ENCODE data around the gene FKBP15.
"Not testable (repeated sequence)": the region's sequence is repeated elsewhere in the genome, so short reads cannot be mapped to it uniquely, and the experiment has no call there.

The FKBP15 gene

GRCh38 chr9:113148781-113149510, 72.1 kb downstream of the FKBP15 start:
- DNase-seq = no peak

GRCh38 chr9:113148372-113148705, 72.7 kb downstream of the FKBP15 start:
- no peak for DNase-seq

GRCh38 chr9:113143432-113144227, 77.4 kb downstream of the FKBP15 start:
- no peak for DNase-seq

- DNase-seq = not testable (repeated sequence)
These were observed 80.2 kb downstream of the FKBP15 start for GRCh38 chr9:113140896-113141295.

- DNase-seq = no peak
These were observed 81.1 kb downstream of the FKBP15 start for GRCh38 chr9:113139953-113140352.

GRCh38 chr9:113139225-113139829, 81.8 kb downstream of the FKBP15 start:
- DNase-seq = no peak

GRCh38 chr9:113138760-113139159, 82.3 kb downstream of the FKBP15 start:
- no peak for DNase-seq

GRCh38 chr9:113137196-113138168, 83.6 kb downstream of the FKBP15 start:
- DNase-seq = no peak

- no peak for DNase-seq
These were observed 89.4 kb downstream of the FKBP15 start for GRCh38 chr9:113131689-113132151.

- no peak for DNase-seq
These were observed 91.2 kb downstream of the FKBP15 start for GRCh38 chr9:113129884-113130283.

GRCh38 chr9:113129466-113129865, 91.6 kb downstream of the FKBP15 start:
- DNase-seq = no peak

- DNase-seq = no peak
These were observed 95.6 kb downstream of the FKBP15 start for GRCh38 chr9:113125386-113126035.

GRCh38 chr9:113118829-113119228, 102.2 kb downstream of the FKBP15 start:
- not testable (repeated sequence) for DNase-seq
